RWPE1 (cell line): ENCODE results near the gene URAD.
"Not testable (repeated sequence)": the region's sequence is repeated elsewhere in the genome, so short reads cannot be mapped to it uniquely, and the experiment has no call there.

Experiments used
- CTCF ChIA-PET: fragments of 350-600 bp; sonication (Branson Sonifier 250); formaldehyde crosslinking; extraction: SDS; loops from one replicate; lab custom pipeline; 2021; lab: Yijun Ruan, JAX
- POLR2A ChIA-PET: fragments of 400-600 bp; formaldehyde crosslinking; extraction: SDS; loops from one replicate; lab custom pipeline; 2020; ENCODE audit warnings: antibody characterized with exemption; ENCODE audit not compliant: low non-redundant PET; lab: Yijun Ruan, JAX
- DNase-seq: peaks from one replicate; pipeline ENCODE4 v3.0.0; 2012; ENCODE audit warnings: low spot score
- H3K27ac ChIP-seq: fragments of 450-650 bp; 2 replicates; pipeline ENCODE4 v1.5.1; 2017
- CTCF ChIP-seq: fragments of 450-650 bp; conservative IDR thresholded peaks from 2 replicates; pipeline ENCODE4 v1.5.1; 2017; ENCODE audit warnings: low read depth, mild to moderate bottlenecking

Gene URAD

GRCh38 chr13:27988520-27988919, at the start of gene URAD:
TSS of gene URAD (minus strand) at chr13:27988693. CDS start at chr13:27988637, 56 bp downstream.
- H3K27ac ChIP-seq, result no peak within 1 kb of the TSS
- ChIA-PET POLR2A (no interaction called here), CTCF (interaction anchor here (0.6 to 1.0 kb wide), 5 partner anchors 27 to 627 kb away, joined by 3 to 5 read pairs (median 4); no protein-coding TSS in a partner anchor)
- no peak for DNase-seq
- TF ChIP-seq CTCF, result no peak

- no peak overlapping the region for H3K27ac ChIP-seq
- no peak for DNase-seq
- no peak for TF ChIP-seq CTCF
- CTCF ChIA-PET, result interaction anchor here (0.6 kb wide), 1 partner anchor 62 kb away, joined by 3 read pairs; no protein-coding TSS in a partner anchor
- POLR2A ChIA-PET, result no interaction called here
These were observed 48.9 kb upstream of the URAD start for GRCh38 chr13:28037399-28037798.

- no peak overlapping the region for H3K27ac ChIP-seq
- ChIA-PET POLR2A (no interaction called here), CTCF (interaction anchor here (0.6 kb wide), 1 partner anchor 46 kb away, joined by 3 read pairs; no protein-coding TSS in a partner anchor)
- no peak for TF ChIP-seq CTCF
- no peak for DNase-seq
These were observed 46.8 kb upstream of the URAD start for GRCh38 chr13:28035146-28035782.

GRCh38 chr13:28033894-28034655, 45.6 kb upstream of the URAD start:
- POLR2A ChIA-PET, result no interaction called here
- CTCF ChIA-PET, result interaction anchor here (0.6 kb wide), 1 partner anchor 50 kb away, joined by 3 read pairs; no protein-coding TSS in a partner anchor
- H3K27ac ChIP-seq, result no peak overlapping the region
- no peak for TF ChIP-seq CTCF
- DNase-seq, result no peak

- DNase-seq, POLR2A ChIA-PET, H3K27ac ChIP-seq, CTCF ChIA-PET: not testable (repeated sequence)
These were observed 43.9 kb upstream of the URAD start for GRCh38 chr13:28032438-28032837.

- POLR2A ChIA-PET, result no interaction called here
- CTCF ChIA-PET, result no interaction called here
- no peak for TF ChIP-seq CTCF
- no peak overlapping the region for H3K27ac ChIP-seq
- DNase-seq, result no peak
These were observed 43.4 kb upstream of the URAD start for GRCh38 chr13:28031896-28032288.
